OCI-LY3 (cell line): ENCODE measurements around the gene RAB11FIP4.

ENCODE experiments used
- H2AFZ ChIP-seq: fragments of 200-600, 300-600 bp; shearing (Covaris generic); 2 replicates; pipeline ENCODE4 v1.6.0; 2014; ENCODE audit warnings: antibody characterized with exemption, low read depth, low read length
- H3K27ac ChIP-seq: fragments of 200-600, 300-600 bp; sonication (generic); 2 replicates; pipeline ENCODE4 v1.5.1; 2014; ENCODE audit warnings: mild to moderate bottlenecking, low read length, moderate library complexity, mixed read lengths
- H3K27me3 ChIP-seq: fragments of 200-600, 300-600 bp; sonication (generic); 2 replicates; pipeline ENCODE4 v1.6.1; 2014; ENCODE audit warnings: low read depth, low read length, mixed read lengths
- H3K36me3 ChIP-seq: fragments of 200-600, 300-600 bp; sonication (generic); replicated peaks from 2 replicates; pipeline ENCODE3; 2014; ENCODE audit warnings: low read depth, low read length, mixed read lengths
- H3K4me1 ChIP-seq: fragments of 300-600, 200-600 bp; sonication (generic); 2 replicates; pipeline ENCODE4 v1.6.1; 2014; ENCODE audit warnings: low read length, mixed read lengths
- H3K4me2 ChIP-seq: fragments of 200-600, 300-600 bp; sonication (generic); 2 replicates; pipeline ENCODE4 v1.6.1; 2014; ENCODE audit warnings: low read length, mixed read lengths
- H3K4me3 ChIP-seq: fragments of 300-600, 200-600 bp; sonication (generic); 2 replicates; pipeline ENCODE4 v1.5.1; 2014; ENCODE audit warnings: antibody characterized with exemption, mild to moderate bottlenecking, low read length, moderate library complexity
- H3K79me2 ChIP-seq: fragments of 300-600, 200-600 bp; shearing (Covaris generic); 2 replicates; pipeline ENCODE4 v1.6.1; 2014; ENCODE audit warnings: mild to moderate bottlenecking, low read length, mixed read lengths
- H3K9ac ChIP-seq: fragments of 300-600, 200-600 bp; shearing (Covaris generic); 2 replicates; pipeline ENCODE4 v1.6.0; 2014; ENCODE audit warnings: mild to moderate bottlenecking, low read length, moderate library complexity
- H3K9me3 ChIP-seq: fragments of 200-600, 300-600 bp; shearing (Covaris generic); 2 replicates; pipeline ENCODE4 v1.6.1; 2014; ENCODE audit warnings: low read length, mixed read lengths; ENCODE audit not compliant: insufficient read depth
- H4K20me1 ChIP-seq: fragments of 200-600, 300-600 bp; sonication (generic); 2 replicates; pipeline ENCODE4 v1.6.1; 2016; ENCODE audit warnings: low read length, mixed read lengths; ENCODE audit not compliant: insufficient read depth
- CTCF ChIP-seq: fragments of 200-600, 300-600 bp; sonication (generic); IDR thresholded peaks from 2 replicates; pipeline ENCODE4 v1.5.1; 2014; ENCODE audit warnings: antibody characterized with exemption, low read length, low read depth
- EZH2phosphoT487 ChIP-seq: fragments of 200-600 bp; shearing (Covaris generic); IDR thresholded peaks from 2 replicates; pipeline ENCODE4 v1.6.1; 2018; ENCODE audit warnings: antibody characterized with exemption, mixed run types, low read depth

The RAB11FIP4 gene

DNA sequence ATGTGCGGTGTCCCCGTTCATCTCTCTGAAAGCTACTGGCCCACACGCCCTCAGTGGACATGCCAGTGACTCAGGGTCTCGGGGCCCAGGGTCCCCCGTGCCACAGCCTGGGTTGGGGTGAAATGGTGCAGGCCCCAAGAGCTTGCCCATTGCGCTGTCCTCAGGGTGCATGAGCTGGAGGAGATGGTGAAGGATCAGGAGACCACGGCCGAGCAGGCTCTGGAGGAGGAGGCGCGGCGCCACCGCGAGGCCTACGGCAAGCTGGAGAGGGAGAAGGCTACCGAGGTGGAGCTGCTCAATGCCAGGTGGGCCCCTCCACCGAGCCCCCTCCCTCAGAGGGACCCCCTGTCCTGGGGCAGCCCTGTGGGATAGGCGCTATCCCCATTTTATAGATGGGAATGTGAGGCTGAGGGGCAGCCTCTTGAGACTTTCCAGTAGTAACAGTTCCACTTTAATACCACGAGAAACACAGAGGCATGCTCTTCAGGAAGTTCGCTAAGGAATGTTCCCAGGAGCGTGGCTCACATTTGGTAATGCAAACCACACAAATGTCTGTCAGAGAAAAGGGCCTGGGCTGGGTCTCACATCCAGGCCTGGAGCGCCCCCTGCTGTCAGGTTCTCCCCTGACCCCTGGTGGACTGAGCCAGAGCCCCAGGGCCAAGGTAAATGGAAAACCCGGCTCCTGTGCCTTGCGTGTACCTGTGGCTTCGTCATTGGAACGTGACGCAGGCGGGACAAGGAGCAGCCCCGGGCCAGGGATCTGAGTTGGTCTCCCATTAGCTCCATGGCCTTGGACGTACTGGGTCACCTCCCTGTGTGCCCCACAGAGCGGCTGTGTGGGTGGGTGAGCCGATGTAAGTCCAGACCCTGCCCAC is 133.7 kb downstream of the RAB11FIP4 start:
- no peaks in the 10 kb centered on the region for H3K9me3 ChIP-seq
- H4K20me1 ChIP-seq, result no peaks in the 10 kb centered on the region
- H3K27me3 ChIP-seq, result no peaks in the 10 kb centered on the region
- peak overlapping the region; percentile 68 for H3K4me3 ChIP-seq
- peak overlapping the region; percentile 1; the same call in 1 of the 2 replicates for H3K27ac ChIP-seq
- H3K36me3 ChIP-seq, result no peaks in the 10 kb centered on the region
- peaks cover 10% of the 10 kb centered on the region for H3K4me1 ChIP-seq
- peak overlapping the region; percentile 44; the same call in 1 of the 2 replicates for H3K9ac ChIP-seq
- TF ChIP-seq EZH2phosphoT487 (no peak), CTCF (peak; percentile 84)
- no peaks in the 10 kb centered on the region for H3K79me2 ChIP-seq
- peak overlapping the region; percentile 80 for H3K4me2 ChIP-seq
- peak overlapping the region; percentile 2; the same call in 1 of the 2 replicates for H2AFZ ChIP-seq

DNA sequence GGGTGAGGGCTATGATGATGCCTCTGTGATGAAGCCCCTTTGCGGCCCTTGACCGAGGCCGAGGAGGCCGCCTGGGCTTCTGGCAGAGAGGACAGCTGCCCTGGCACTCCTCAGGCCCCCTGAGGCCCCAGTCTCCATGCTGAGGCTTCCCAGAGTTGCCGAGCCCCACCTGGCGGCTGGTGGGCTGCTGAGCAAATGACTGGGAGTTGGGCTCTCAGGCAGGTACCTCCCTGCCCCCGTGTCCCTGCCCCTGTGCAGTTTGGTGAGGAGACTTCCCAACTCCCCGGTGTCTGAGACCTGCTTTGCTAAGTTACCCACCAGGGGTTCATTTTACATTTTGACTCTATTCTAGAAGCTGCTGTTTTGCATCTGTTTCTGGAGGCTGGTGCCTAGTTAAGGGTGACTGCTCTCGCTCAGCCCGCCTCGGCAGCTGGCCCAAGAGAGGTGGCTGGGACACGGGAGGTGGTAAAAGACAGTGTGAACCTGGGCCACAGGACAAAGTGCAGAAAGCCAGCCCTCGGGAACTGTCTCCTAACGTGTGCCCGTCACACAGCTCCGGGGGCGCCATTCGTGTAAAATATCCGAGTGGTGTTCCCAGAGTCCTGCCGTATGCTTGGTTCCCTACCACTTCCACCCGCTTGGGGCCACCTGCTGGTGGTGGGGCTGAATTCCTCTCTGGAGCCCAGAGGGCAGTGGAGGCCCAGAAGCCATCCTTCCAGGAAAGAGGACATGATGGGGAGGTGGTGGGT is 134.5 kb downstream of the RAB11FIP4 start:
- Histone ChIP-seq H3K4me3 (peak overlapping the region; percentile 68), H3K4me1 (peaks cover 10% of the 10 kb centered on the region), H2AFZ (peak overlapping the region; percentile 2; the same call in 1 of the 2 replicates), H4K20me1 (no peaks in the 10 kb centered on the region), H3K27me3 (no peaks in the 10 kb centered on the region), H3K36me3 (no peaks in the 10 kb centered on the region), H3K4me2 (peak overlapping the region; percentile 80), H3K9ac (peak overlapping the region; percentile 44; the same call in 1 of the 2 replicates), H3K79me2 (no peaks in the 10 kb centered on the region), H3K9me3 (no peaks in the 10 kb centered on the region), H3K27ac (peak overlapping the region; percentile 1; the same call in 1 of the 2 replicates)
- no peak for TF ChIP-seq EZH2phosphoT487
- no peak for TF ChIP-seq CTCF

- no peak overlapping the region for H3K9ac ChIP-seq
- no peaks in the 10 kb centered on the region for H3K36me3 ChIP-seq
- H3K9me3 ChIP-seq, result no peaks in the 10 kb centered on the region
- H3K4me2 ChIP-seq, result no peak overlapping the region
- peaks cover 10% of the 10 kb centered on the region for H3K4me1 ChIP-seq
- no peak overlapping the region for H3K27ac ChIP-seq
- no peaks in the 10 kb centered on the region for H3K27me3 ChIP-seq
- no peak overlapping the region for H2AFZ ChIP-seq
- TF ChIP-seq CTCF (no peak), EZH2phosphoT487 (no peak)
- H3K79me2 ChIP-seq, result no peaks in the 10 kb centered on the region
- H4K20me1 ChIP-seq, result no peaks in the 10 kb centered on the region
- no peak overlapping the region for H3K4me3 ChIP-seq
Observed at GRCh38 chr17:31527606-31528005, 136.1 kb downstream of the RAB11FIP4 start.

- H3K4me1 ChIP-seq, result peaks cover 11% of the 10 kb centered on the region
- no peak overlapping the region for H3K4me2 ChIP-seq
- H4K20me1 ChIP-seq, result no peaks in the 10 kb centered on the region
- no peak overlapping the region for H2AFZ ChIP-seq
- no peak overlapping the region for H3K9ac ChIP-seq
- H3K4me3 ChIP-seq, result no peak overlapping the region
- TF ChIP-seq CTCF (no peak), EZH2phosphoT487 (no peak)
- no peaks in the 10 kb centered on the region for H3K9me3 ChIP-seq
- H3K27me3 ChIP-seq, result no peaks in the 10 kb centered on the region
- H3K36me3 ChIP-seq, result no peaks in the 10 kb centered on the region
- H3K27ac ChIP-seq, result no peak overlapping the region
- no peaks in the 10 kb centered on the region for H3K79me2 ChIP-seq
Observed at GRCh38 chr17:31528291-31528874, 136.9 kb downstream of the RAB11FIP4 start.
